Measurements from ENCODE around the gene COPS3. TPM values are rescaled to one million over a fixed set of nuclear protein-coding genes. Genes with fewer than 3 reads are reported as not detected.

COPS3 gene
- total RNA-seq, 1 experiment from 2014 or later, result 50.7 TPM

- no peak for DNase-seq
- Mint-ChIP-seq H3K36me3 (ENCODE audit: insufficient read depth, unreplicated experiment) (peaks cover 47% of the 10 kb centered on the region), H3K9me3 (ENCODE audit: low read depth, unreplicated experiment) (no peaks in the 10 kb centered on the region), H3K27ac (ENCODE audit: unreplicated experiment) (no peak overlapping the region), H3K4me1 (ENCODE audit: low read depth, unreplicated experiment) (no peaks in the 10 kb centered on the region), H3K27me3 (ENCODE audit: unreplicated experiment) (no peaks in the 10 kb centered on the region), H3K4me3 (ENCODE audit: low read depth, unreplicated experiment) (no peak overlapping the region)
- intact Hi-C loops (cut with micrococcal nuclease; ENCODE audit: unreplicated experiment), result no loop called here
- no TSS peak for BruUV-seq (replicated peaks)
- CTCF ChIA-PET, result no interaction called here
- TF ChIP-seq CTCF (IDR thresholded peaks at IDR 0.05; ENCODE audit: unreplicated experiment), result no peak
Measured at GRCh38 chr17:17224137-17224536, 56.9 kb downstream of the COPS3 start.

DNA sequence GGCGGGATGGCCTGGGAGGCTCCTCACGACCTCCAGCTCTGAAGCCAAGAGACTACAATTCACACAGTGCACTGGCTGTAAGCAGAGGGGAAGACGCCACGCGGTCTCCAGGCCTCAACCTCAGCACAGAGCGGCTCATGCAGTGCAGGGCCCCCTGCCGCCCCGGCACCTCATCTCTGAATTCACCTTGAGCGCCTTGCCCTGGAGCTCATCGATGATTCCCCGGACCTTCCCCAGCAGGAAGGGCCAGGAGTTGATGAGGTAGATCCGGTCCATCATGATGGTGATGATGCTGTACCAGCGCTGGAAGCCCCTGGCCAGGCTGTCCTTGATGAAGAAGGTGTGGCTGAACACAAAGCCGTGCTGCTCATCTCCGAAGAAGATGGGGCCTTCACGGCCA is 57.3 kb downstream of the COPS3 start:
- no peak for DNase-seq
- Mint-ChIP-seq H3K36me3 (ENCODE audit: insufficient read depth, unreplicated experiment) (peaks cover 46% of the 10 kb centered on the region), H3K4me3 (ENCODE audit: low read depth, unreplicated experiment) (no peak overlapping the region), H3K4me1 (ENCODE audit: low read depth, unreplicated experiment) (no peaks in the 10 kb centered on the region), H3K9me3 (ENCODE audit: low read depth, unreplicated experiment) (no peaks in the 10 kb centered on the region), H3K27me3 (ENCODE audit: unreplicated experiment) (no peaks in the 10 kb centered on the region), H3K27ac (ENCODE audit: unreplicated experiment) (no peak overlapping the region)
- no peak for TF ChIP-seq CTCF (IDR thresholded peaks at IDR 0.05; ENCODE audit: unreplicated experiment)
- CTCF ChIA-PET, result no interaction called here
- no TSS peak for BruUV-seq (replicated peaks)
- intact Hi-C loops (cut with micrococcal nuclease; ENCODE audit: unreplicated experiment), result no loop called here

DNA sequence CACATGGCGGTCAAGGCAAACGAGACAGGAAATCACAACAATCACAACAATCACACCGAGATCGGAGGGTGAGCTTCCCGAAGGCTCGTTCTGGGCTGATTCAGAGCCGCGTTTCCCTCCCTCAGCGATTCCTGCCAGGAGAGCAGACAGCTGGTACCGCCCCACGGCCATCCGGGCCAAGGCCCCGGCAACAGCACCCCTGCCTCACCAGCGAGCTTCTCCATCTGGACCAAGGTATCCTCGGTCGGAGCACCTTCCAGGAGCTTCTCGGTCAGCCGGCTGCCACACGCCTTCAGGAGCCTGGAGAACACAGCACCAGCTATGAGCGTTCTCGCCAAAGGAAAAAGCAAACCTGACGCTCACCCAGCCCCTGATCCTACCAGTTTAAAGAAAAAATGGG is 59.7 kb downstream of the COPS3 start:
- TF ChIP-seq CTCF (IDR thresholded peaks at IDR 0.05; ENCODE audit: unreplicated experiment), result no peak
- CTCF ChIA-PET, result no interaction called here
- Mint-ChIP-seq H3K9me3 (ENCODE audit: low read depth, unreplicated experiment) (no peaks in the 10 kb centered on the region), H3K4me3 (ENCODE audit: low read depth, unreplicated experiment) (no peak overlapping the region), H3K27me3 (ENCODE audit: unreplicated experiment) (no peaks in the 10 kb centered on the region), H3K36me3 (ENCODE audit: insufficient read depth, unreplicated experiment) (peaks cover 50% of the 10 kb centered on the region), H3K4me1 (ENCODE audit: low read depth, unreplicated experiment) (no peaks in the 10 kb centered on the region), H3K27ac (ENCODE audit: unreplicated experiment) (no peak overlapping the region)
- no peak for DNase-seq
- BruUV-seq (replicated peaks), result no TSS peak
- intact Hi-C loops (cut with micrococcal nuclease; ENCODE audit: unreplicated experiment), result no loop called here

GRCh38 chr17:17220529-17220928 is 60.5 kb downstream of the COPS3 start:
- intact Hi-C loops (cut with micrococcal nuclease; ENCODE audit: unreplicated experiment), result no loop called here
- H3K4me1 Mint-ChIP-seq (ENCODE audit: low read depth, unreplicated experiment), result no peaks in the 10 kb centered on the region
- peaks cover 42% of the 10 kb centered on the region for H3K36me3 Mint-ChIP-seq (ENCODE audit: insufficient read depth, unreplicated experiment)
- no peak overlapping the region for H3K27ac Mint-ChIP-seq (ENCODE audit: unreplicated experiment)
- no peak for TF ChIP-seq CTCF (IDR thresholded peaks at IDR 0.05; ENCODE audit: unreplicated experiment)
- no peaks in the 10 kb centered on the region for H3K27me3 Mint-ChIP-seq (ENCODE audit: unreplicated experiment)
- DNase-seq, result no peak
- BruUV-seq (replicated peaks), result no TSS peak
- CTCF ChIA-PET, result no interaction called here
- no peaks in the 10 kb centered on the region for H3K9me3 Mint-ChIP-seq (ENCODE audit: low read depth, unreplicated experiment)
- no peak overlapping the region for H3K4me3 Mint-ChIP-seq (ENCODE audit: low read depth, unreplicated experiment)
